GM18867 (cell line): ENCODE data around the gene RALGAPA1.
"Not testable (repeated sequence)": the region's sequence is repeated elsewhere in the genome, so short reads cannot be mapped to it uniquely, and the experiment has no call there.

Experiments used
- ATAC-seq: cut with Tn5 transposase; IDR thresholded peaks from one replicate; pipeline ENCODE4 v1.9.1; 2021; ENCODE audit warnings: mild to moderate bottlenecking, moderate library complexity; ENCODE audit not compliant: unreplicated experiment

Gene RALGAPA1

DNA sequence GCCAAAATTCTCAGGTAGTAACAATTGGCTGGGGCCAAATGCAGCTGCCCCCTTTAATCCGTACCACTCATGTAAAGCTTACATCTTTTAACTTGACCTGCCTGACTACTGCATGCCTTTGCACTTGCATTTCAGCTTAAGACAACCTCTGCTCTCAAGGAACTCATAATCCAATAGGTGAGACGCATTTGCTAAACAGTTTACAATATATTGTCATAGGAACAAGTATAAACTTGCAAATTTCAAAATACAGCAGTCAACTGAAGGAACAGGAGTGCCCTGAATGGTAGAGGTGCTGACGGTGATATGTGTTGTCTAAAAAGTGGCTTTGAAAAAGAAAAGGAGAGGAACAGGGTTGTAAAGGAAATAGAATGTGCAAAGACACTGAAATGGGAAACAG is 13.4 kb upstream of the RALGAPA1 start:
- no peak for ATAC-seq

- ATAC-seq = no peak
Observed at GRCh38 chr14:35821564-35822411, 12.7 kb upstream of the RALGAPA1 start.

DNA sequence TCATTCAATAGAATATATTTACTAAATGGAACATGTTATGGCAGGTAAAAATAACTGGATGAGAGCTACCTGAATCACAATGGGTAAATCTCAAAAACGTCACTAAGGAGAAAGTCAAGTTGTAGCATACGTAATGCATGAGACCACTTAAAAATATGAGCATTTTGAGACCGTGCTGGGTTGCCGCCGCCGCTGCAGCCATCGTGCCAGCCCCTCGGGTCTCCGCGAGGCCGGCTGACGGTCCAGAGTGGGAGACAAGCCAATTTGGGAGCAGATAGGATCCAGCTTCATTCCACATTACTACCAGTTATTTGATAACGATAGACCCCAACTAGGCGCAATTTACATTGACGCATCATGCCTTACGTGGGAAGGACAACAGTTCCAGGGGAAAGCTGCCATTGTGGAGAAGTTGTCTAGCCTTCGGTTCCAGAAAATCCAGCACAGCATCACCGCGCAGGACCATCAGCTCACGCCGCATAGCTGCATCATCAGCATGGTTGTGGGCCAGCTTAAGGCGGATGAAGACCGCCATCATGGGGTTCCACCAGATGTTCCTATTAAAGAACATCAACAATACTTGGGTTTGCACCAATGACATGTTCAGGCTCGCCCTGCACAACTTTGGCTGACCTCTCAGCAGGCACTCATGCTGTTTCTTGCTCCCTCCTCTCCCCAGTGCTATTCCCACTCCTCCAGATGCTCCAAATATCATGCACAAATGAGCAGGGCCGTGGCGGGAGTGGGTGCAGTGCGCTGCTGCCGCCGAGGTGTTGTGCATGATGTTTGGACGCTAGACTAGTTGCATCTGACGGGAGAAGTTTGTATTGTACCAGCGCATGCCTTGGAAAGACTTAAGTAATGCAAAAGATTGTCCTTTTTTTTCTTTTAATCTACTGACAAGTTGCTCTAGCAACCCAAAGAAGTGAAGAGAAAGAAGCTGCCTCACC is 10.8 kb upstream of the RALGAPA1 start:
- ATAC-seq = no peak

- ATAC-seq = no peak
Observed at GRCh38 chr14:35818346-35819115, 9.4 kb upstream of the RALGAPA1 start.

- ATAC-seq = no peak
Observed at GRCh38 chr14:35814371-35815005, 5.4 kb upstream of the RALGAPA1 start.

GRCh38 chr14:35810963-35811362 is 1.9 kb upstream of the RALGAPA1 start:
- ATAC-seq = no peak

DNA sequence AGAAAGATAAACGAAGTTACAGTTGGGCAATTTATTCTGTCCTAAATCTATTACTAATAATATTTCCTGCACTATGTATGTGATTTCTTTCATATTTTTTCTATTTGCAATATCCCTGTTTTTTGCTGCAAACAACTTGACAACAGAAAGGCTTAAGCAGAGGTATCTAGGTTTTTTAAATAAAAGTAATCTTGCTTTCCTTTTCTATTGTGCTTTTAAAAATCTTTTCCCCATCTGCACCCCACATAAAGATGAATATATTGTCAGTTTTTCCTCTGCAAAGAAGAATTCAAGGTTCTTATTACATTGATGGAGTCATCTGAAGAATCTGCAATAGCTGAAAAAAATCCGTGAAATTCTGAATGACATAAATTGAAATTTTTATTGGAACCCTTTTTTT is 502 bp upstream of the RALGAPA1 start:
- no peak for ATAC-seq

- ATAC-seq = no peak
Observed at GRCh38 chr14:35808076-35808637, 938 bp downstream of the RALGAPA1 start.

DNA sequence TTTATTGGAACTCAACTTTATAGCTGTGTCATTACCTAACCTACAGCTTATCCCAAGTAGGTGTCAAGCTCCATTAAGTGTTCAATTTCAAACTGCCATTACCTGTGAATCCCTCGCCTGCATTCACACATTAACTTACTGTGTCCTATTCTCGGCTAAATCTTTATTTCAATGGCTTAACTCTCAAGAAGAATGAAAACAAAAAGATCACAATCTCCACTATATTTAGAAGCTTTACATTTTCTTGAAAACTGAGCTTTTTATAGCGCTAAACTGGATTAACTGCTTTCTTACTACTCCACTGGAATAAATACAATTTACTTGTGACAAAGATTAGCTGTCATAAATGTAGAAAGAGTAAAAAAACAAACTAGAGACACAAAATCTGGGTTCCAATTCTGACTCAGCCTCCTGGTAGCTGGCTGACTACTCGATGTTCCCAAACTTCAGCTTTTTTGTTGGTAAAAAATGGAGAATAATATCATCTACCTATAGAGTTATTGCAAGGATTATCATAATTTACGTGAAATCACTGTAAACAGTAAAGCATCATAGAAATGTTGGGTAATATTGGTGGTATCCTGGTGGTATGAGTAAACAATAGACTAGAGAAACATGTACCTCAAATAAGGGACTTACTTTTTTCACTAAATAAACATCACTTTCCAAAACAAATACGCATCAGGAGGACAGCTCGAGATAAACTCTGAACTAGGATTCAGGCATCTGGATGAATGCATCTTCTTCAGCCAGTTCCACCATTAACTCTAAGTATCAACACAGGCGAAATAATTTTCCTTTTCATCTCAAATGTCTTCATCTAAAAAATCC is 1.7 kb downstream of the RALGAPA1 start:
- no peak for ATAC-seq

DNA sequence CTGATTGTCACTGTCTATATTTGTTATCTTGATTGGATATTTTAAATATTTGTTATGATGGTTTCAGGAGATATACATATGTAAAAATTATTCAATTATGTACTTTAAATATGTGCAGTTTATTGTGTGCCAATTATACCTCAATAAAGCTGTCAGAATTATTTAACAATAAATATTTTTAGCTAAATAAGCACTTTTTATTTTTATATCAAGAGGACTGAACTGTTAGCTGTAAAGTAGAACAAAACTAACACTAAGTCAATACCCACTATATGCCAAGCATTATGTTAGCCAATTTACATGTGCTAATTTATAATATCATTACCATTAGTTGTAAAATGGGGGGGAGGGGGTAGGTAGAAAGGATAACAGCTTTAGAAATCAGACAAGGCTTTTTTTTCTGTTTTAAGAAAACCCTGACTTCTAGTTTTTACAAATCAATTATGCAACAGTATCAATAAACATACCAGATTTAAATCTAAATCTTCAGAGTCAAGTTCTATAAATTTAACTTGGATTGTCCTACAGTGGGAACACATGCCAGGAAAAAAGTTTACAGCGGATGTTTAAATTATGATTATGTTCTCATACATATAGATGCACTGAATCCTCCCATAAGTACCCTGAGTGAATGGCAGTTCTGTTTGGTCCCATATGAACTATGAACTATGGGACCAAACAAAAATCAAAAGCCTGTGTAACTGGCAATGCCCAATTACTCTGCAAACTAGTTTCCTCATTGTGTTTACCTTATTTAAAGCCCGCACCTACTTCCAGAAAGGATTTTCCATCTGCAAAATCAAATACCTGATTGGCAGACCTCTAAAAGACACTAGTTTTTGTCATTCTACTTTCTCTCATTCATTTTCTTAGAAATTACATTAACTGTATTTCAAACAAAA is 2.8 kb downstream of the RALGAPA1 start:
- ATAC-seq = no peak

- ATAC-seq = no peak
Observed at GRCh38 chr14:35797796-35798195, 11.3 kb downstream of the RALGAPA1 start.

GRCh38 chr14:35789651-35790050 is 19.4 kb downstream of the RALGAPA1 start:
- ATAC-seq = no peak

DNA sequence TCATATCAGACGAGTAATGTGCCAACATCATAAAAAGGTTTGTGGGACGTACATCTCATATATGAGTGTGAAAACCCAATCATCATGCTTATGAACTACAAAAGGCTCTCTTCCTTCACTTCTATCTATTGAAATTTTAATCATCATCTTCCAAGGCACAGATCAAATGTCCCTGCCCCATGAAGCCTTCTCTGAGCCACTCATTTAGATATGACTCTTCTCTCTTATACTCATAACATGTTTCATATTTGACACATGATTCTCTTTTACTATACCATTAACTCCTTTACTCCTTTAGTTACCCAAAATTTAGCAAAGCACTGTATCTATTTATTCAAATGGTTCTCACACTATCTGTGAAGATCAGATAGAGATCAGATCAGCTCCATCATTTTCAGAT is 22.2 kb downstream of the RALGAPA1 start:
- ATAC-seq = no peak

GRCh38 chr14:35783699-35784098 is 25.4 kb downstream of the RALGAPA1 start:
- no peak for ATAC-seq

DNA sequence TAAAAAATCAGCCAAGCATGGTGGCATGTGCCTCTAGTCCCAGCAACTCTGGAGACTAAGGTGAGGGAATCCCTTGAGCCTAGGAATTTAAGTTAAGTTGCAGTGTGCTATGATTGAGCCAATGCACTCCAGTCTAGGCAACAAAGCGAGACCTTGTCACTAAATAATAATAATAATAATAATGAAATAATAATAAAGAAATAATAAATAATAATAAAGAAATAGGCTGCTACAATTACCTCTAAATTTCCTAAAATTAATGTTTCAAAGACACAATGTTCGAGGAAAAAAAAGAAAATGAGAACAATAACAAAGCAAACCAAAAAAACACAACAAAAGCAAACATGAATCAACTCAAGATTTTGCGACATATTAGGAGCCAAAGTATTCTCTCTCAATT is 29.7 kb downstream of the RALGAPA1 start:
- ATAC-seq = no peak

- ATAC-seq = not testable (repeated sequence)
Observed at GRCh38 chr14:35777550-35777949, 31.5 kb downstream of the RALGAPA1 start.

DNA sequence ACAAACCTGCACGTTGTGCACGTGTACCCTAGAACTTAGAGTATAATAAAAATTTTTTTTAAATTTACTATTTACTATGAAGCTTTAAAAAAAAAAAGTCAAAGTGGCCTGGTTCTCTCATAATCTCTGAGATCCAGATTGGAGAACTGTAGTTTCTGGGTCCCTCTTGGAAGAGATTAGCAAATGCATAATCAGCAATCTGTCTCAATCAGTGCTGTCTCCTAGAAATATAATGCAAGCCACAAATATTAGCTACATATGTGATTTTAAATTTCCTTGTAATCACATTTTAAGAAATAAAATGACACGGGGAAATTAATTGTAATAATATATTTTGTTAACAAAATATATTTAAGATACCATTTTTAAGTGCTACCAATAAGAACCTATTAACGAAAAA is 32.3 kb downstream of the RALGAPA1 start:
- no peak for ATAC-seq

DNA sequence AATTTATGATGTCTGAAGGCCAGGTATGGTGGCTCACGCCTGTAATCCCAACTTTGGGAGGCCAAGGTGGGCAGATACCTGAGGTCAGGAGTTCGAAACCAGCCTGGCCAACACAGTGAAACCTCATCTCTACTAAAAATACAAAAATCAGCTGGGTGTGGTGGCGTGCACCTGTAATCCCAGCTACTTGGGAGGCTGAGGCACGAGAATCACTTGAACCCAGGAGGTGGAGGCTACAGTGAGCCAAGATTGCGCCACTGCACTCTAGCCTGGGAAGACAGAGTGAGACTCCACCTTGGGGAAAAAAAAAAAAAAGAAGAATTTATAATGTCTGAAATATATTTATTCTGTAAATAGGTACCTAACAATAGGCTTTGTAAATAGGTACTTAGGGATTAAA is 33.0 kb downstream of the RALGAPA1 start:
- not testable (repeated sequence) for ATAC-seq
